MCF 10A (cell line): ENCODE measurements around the gene MAML2. TPM values are rescaled to one million over a fixed set of nuclear protein-coding genes. Genes with fewer than 3 reads are reported as not detected.

Experiments
- BruUV-seq: library from RNA; stranded (reverse); fragments of 400-500 nt; replicated peaks from 2 replicates; lab custom pipeline; 2021; lab: Mats Ljungman, UMichigan
- CTCF ChIA-PET: fragments of 300-600 bp; sonication (Branson Sonifier 250); formaldehyde crosslinking; extraction: SDS; loops from one replicate; lab custom pipeline; 2021; ENCODE audit warnings: antibody characterized with exemption, inconsistent platforms; lab: Yijun Ruan, JAX
- POLR2A ChIA-PET: fragments of 300-600, 350-650 bp; sonication (Branson Sonifier 250); formaldehyde crosslinking; extraction: SDS; loops from one replicate; lab custom pipeline; 2020; ENCODE audit warnings: antibody characterized with exemption, inconsistent platforms; lab: Yijun Ruan, JAX
- DNase-seq: peaks from one replicate; pipeline ENCODE4 v3.0.0-alpha.2; 2018; ENCODE audit not compliant: unreplicated experiment
- H3K27ac Mint-ChIP-seq: one replicate; pipeline ENCODE4 v1.8.0; 2022; ENCODE audit warnings: mild to moderate bottlenecking, low read depth, mixed read lengths; ENCODE audit not compliant: unreplicated experiment
- H3K27me3 Mint-ChIP-seq: one replicate; pipeline ENCODE4 v1.8.0; 2022; ENCODE audit warnings: mixed read lengths; ENCODE audit not compliant: insufficient read depth, unreplicated experiment
- H3K36me3 Mint-ChIP-seq: one replicate; pipeline ENCODE4 v1.8.0; 2022; ENCODE audit warnings: mild to moderate bottlenecking, moderate library complexity, mixed read lengths; ENCODE audit not compliant: insufficient read depth, unreplicated experiment
- H3K4me1 Mint-ChIP-seq: one replicate; pipeline ENCODE4 v1.8.0; 2022; ENCODE audit warnings: mixed read lengths; ENCODE audit not compliant: insufficient read depth, unreplicated experiment
- H3K4me3 Mint-ChIP-seq: one replicate; pipeline ENCODE4 v1.8.0; 2022; ENCODE audit warnings: mild to moderate bottlenecking, moderate library complexity, mixed read lengths; ENCODE audit not compliant: unreplicated experiment
- H3K9me3 Mint-ChIP-seq: one replicate; pipeline ENCODE4 v1.8.0; 2022; ENCODE audit warnings: mixed read lengths; ENCODE audit not compliant: unreplicated experiment
- intact Hi-C: fragments of 100-400 bp; cut with micrococcal nuclease; formaldehyde crosslinking; loops from 2 replicates; pipeline ENCODE4 v1.14.1; 2022
- total RNA-seq: library from RNA; stranded (reverse); gene quantifications from 2 replicates; pipeline ENCODE4 v1.2.3, GENCODE V29; 2022
- TF ChIP-seq, protein P1 (sequence below): fragments of 200-600 bp; IDR thresholded peaks from one replicate; pipeline ENCODE4 v1.8.0; 2022; ENCODE audit warnings: antibody characterized with exemption, mild to moderate bottlenecking; ENCODE audit not compliant: unreplicated experiment

Gene MAML2
- total RNA-seq, 1 experiment from 2014 or later, result 8.6 TPM

DNA sequence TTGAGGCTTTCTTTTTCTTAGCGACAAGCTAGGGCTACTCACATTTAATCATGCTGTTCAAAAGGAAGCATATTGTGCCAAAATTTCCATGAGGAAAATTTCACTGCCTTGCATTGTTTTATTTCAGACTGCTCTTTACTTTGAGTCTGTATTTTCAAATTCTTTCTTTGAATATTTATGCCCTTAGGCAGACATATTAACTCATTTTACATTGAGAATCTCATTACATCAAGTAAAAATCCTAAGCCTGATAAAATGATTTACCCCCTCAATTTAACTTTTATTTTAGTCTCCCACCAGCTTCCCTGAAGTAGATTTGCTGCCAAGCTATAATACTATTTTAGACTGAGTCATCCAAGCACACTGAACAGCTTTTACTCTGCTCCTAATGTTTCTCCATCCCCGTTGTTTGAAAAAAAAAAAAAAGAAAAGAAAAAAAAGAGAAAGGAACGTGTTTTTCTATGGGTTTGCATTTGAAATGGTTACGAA, 229.8 kb downstream of the MAML2 start:
- ChIA-PET POLR2A (interaction anchor here (0.8 to 0.9 kb wide), 2 partner anchors 21 to 229 kb away, joined by 3 to 4 read pairs; partner anchors contain the start of gene MAML2), CTCF (interaction anchor here (0.6 to 3.3 kb wide), 6 partner anchors 9 to 1328 kb away, joined by 3 to 17 read pairs (median 4); partner anchors contain the start of gene MAML2)
- no peak for DNase-seq
- intact Hi-C loops, result no loop called here
- no peaks in the 10 kb centered on the region for H3K27me3 Mint-ChIP-seq
- H3K9me3 Mint-ChIP-seq, result no peaks in the 10 kb centered on the region
- H3K27ac Mint-ChIP-seq, result peak overlapping the region; percentile 54
- peaks cover 22% of the 10 kb centered on the region for H3K4me1 Mint-ChIP-seq
- no peaks in the 10 kb centered on the region for H3K36me3 Mint-ChIP-seq
- TF ChIP-seq, protein P1, sequence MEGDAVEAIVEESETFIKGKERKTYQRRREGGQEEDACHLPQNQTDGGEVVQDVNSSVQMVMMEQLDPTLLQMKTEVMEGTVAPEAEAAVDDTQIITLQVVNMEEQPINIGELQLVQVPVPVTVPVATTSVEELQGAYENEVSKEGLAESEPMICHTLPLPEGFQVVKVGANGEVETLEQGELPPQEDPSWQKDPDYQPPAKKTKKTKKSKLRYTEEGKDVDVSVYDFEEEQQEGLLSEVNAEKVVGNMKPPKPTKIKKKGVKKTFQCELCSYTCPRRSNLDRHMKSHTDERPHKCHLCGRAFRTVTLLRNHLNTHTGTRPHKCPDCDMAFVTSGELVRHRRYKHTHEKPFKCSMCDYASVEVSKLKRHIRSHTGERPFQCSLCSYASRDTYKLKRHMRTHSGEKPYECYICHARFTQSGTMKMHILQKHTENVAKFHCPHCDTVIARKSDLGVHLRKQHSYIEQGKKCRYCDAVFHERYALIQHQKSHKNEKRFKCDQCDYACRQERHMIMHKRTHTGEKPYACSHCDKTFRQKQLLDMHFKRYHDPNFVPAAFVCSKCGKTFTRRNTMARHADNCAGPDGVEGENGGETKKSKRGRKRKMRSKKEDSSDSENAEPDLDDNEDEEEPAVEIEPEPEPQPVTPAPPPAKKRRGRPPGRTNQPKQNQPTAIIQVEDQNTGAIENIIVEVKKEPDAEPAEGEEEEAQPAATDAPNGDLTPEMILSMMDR, result no peak
- no TSS peak for BruUV-seq
- H3K4me3 Mint-ChIP-seq, result no peak overlapping the region

DNA sequence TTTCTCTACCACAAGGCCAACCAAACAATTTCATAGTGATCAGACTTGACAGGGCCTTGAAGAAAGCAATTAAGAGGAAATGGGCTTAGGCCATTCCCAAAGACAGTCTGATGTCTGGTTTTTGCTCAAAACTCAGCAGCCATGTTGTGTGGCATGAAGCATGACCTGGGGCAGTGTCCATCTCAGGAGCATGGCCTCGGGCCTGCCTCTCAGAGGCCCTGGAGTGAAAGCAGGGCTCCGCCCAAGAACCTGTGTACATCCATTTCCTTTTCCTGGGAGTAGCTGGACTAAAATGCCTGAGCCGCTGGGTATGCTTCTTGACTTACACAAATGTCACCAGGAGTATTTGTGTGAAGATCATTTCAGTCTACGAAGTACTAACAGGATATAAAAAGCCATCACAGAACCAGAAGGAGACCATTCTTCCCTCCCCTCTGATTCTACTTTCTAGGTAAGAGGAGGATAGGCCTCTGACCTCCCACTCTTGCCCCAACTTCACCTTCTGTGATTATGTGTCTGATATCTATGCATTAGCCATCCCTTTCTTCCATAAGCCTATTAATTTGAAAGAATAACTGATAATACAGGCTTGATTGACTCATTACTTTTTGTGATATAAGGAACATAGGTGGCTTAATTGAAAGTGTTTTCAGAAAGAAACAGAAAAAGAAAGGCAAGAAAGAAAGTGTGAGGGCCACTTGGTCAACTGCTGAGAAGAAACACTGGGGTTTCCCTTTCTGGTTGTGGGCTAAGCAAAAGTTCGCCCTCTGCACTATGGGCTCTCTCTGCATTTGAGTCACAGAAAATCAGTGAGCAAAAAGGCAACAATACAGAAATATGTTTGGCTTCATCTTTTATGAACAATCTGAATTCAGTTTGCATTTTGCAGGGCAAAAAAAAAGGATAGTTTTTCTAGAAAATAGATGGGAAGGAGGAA, 230.5 kb downstream of the MAML2 start:
- H3K4me3 Mint-ChIP-seq, result no peak overlapping the region
- no peaks in the 10 kb centered on the region for H3K9me3 Mint-ChIP-seq
- H3K27ac Mint-ChIP-seq, result peak overlapping the region; percentile 54
- DNase-seq, result no peak
- H3K4me1 Mint-ChIP-seq, result peaks cover 22% of the 10 kb centered on the region
- ChIA-PET CTCF (interaction anchor here (0.6 to 3.3 kb wide), 8 partner anchors 10 to 1327 kb away, joined by 3 to 17 read pairs (median 4); partner anchors contain the start of gene MAML2), POLR2A (interaction anchor here (0.7 to 0.9 kb wide), 2 partner anchors 10 to 20 kb away, joined by 3 to 4 read pairs; no protein-coding TSS in a partner anchor)
- no peaks in the 10 kb centered on the region for H3K27me3 Mint-ChIP-seq
- BruUV-seq, result no TSS peak
- TF ChIP-seq, protein P1, result no peak
- H3K36me3 Mint-ChIP-seq, result no peaks in the 10 kb centered on the region
- intact Hi-C loops, result no loop called here

DNA sequence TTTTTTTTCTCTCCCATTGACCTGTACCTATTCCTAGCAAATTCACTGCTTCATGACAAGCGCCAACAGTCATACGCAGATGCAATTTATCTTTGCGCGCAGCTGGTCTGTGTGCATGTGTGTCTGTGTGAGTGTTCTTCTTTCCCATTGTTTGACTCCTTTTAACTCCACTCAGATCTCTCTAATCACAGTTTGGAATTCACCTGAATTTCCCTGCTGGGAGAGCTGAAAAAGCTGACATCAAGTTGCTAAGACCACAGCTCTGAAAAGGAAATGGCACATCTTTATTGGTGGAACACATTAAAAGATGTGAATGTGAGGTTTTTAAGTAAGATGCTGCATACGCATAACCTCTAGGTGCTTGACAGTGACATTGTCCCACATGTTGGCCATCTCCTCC, 231.7 kb downstream of the MAML2 start:
- Mint-ChIP-seq H3K27me3 (no peaks in the 10 kb centered on the region), H3K4me3 (no peak overlapping the region), H3K9me3 (no peaks in the 10 kb centered on the region), H3K4me1 (peaks cover 22% of the 10 kb centered on the region), H3K36me3 (no peaks in the 10 kb centered on the region), H3K27ac (no peak overlapping the region)
- TF ChIP-seq, protein P1, result no peak
- DNase-seq, result no peak
- ChIA-PET POLR2A (no interaction called here), CTCF (interaction anchor here (0.6 to 1.1 kb wide), 6 partner anchors 43 to 427 kb away, joined by 3 to 4 read pairs (median 3); no protein-coding TSS in a partner anchor)
- no TSS peak for BruUV-seq
- intact Hi-C loops, result no loop called here

DNA sequence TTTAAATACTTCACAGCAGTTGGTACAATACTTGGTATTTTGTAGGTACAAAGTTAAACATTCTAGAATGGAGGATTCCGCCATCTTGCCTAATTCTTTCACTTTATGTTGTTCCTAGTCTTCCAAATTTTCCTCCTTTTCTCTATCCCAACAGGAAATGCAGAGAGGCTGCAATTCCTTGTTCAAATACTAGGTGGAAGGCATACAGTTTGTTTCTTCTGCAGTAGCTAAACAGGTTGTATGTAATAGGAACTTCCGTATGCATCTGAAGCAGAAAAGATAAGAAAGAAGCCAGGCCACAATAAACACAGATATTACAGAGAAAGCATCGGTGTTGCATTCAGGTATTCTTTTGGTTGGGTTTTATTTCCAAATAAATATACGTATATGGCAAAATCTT, 232.7 kb downstream of the MAML2 start:
- CTCF ChIA-PET, result interaction anchor here (0.6 kb wide), 1 partner anchor 13 kb away, joined by 3 read pairs; no protein-coding TSS in a partner anchor
- Mint-ChIP-seq H3K36me3 (no peaks in the 10 kb centered on the region), H3K9me3 (no peaks in the 10 kb centered on the region), H3K4me3 (no peak overlapping the region), H3K27ac (no peak overlapping the region), H3K4me1 (peaks cover 22% of the 10 kb centered on the region), H3K27me3 (no peaks in the 10 kb centered on the region)
- no TSS peak for BruUV-seq
- TF ChIP-seq, protein P1, result no peak
- no peak for DNase-seq
- intact Hi-C loops, result no loop called here
- POLR2A ChIA-PET, result no interaction called here
